IPS-15b (cell line): Measurements from ENCODE around the gene CDCA3.

Experiments
- H3K27me3 ChIP-seq: one replicate; pipeline ENCODE4 v1.6.1; 2013; ENCODE audit warnings: low read length; ENCODE audit not compliant: control insufficient read depth, insufficient read depth
- H3K36me3 ChIP-seq: one replicate; pipeline ENCODE4 v1.6.1; 2013; ENCODE audit warnings: low read length; ENCODE audit not compliant: control insufficient read depth, insufficient read depth
- H3K4me1 ChIP-seq: one replicate; pipeline ENCODE4 v1.6.1; 2013; ENCODE audit warnings: mild to moderate bottlenecking, low read length; ENCODE audit not compliant: control insufficient read depth, insufficient read depth
- H3K4me3 ChIP-seq: one replicate; pipeline ENCODE4 v1.5.1; 2013; ENCODE audit warnings: low read depth, low read length
- H3K9ac ChIP-seq: one replicate; pipeline ENCODE4 v1.6.1; 2013; ENCODE audit warnings: low read depth, mild to moderate bottlenecking, low read length
- H3K9me3 ChIP-seq: one replicate; pipeline ENCODE4 v1.6.1; 2013; ENCODE audit warnings: mild to moderate bottlenecking, low read length; ENCODE audit not compliant: control insufficient read depth, insufficient read depth

CDCA3 gene

GRCh38 chr12:6846316-6846869 is 4.7 kb downstream of the CDCA3 start:
- no peaks in the 10 kb centered on the region for H3K4me1 ChIP-seq
- no peak overlapping the region for H3K4me3 ChIP-seq
- no peak overlapping the region for H3K9ac ChIP-seq
- H3K36me3 ChIP-seq, result peaks cover 50% of the 10 kb centered on the region
- no peaks in the 10 kb centered on the region for H3K27me3 ChIP-seq
- no peaks in the 10 kb centered on the region for H3K9me3 ChIP-seq

- Histone ChIP-seq H3K4me3 (no peak overlapping the region), H3K36me3 (peaks cover 50% of the 10 kb centered on the region), H3K4me1 (no peaks in the 10 kb centered on the region), H3K9ac (no peak overlapping the region), H3K9me3 (no peaks in the 10 kb centered on the region), H3K27me3 (no peaks in the 10 kb centered on the region)
These were observed 5.7 kb downstream of the CDCA3 start for GRCh38 chr12:6845395-6845794.

- H3K27me3 ChIP-seq, result no peaks in the 10 kb centered on the region
- no peaks in the 10 kb centered on the region for H3K4me1 ChIP-seq
- H3K4me3 ChIP-seq, result no peak overlapping the region
- no peak overlapping the region for H3K9ac ChIP-seq
- H3K36me3 ChIP-seq, result peaks cover 59% of the 10 kb centered on the region
- H3K9me3 ChIP-seq, result no peaks in the 10 kb centered on the region
These were observed 7.8 kb downstream of the CDCA3 start for GRCh38 chr12:6843118-6843902.

- H3K4me1 ChIP-seq, result no peaks in the 10 kb centered on the region
- H3K9me3 ChIP-seq, result no peaks in the 10 kb centered on the region
- no peaks in the 10 kb centered on the region for H3K27me3 ChIP-seq
- H3K4me3 ChIP-seq, result no peak overlapping the region
- H3K9ac ChIP-seq, result no peak overlapping the region
- peaks cover 65% of the 10 kb centered on the region for H3K36me3 ChIP-seq
These were observed 9.0 kb downstream of the CDCA3 start for GRCh38 chr12:6842075-6842474.

- H3K4me1 ChIP-seq, result no peaks in the 10 kb centered on the region
These were observed 10.1 kb downstream of the CDCA3 start, which contains the start of gene GNB3 for GRCh38 chr12:6840761-6841515. Gene GNB3, plus strand, starts transcription at chr12:6840925. Its CDS starts 363 bp downstream, at chr12:6841288.

GRCh38 chr12:6840330-6840729 is 10.8 kb downstream of the CDCA3 start:
- Histone ChIP-seq H3K36me3 (peaks cover 56% of the 10 kb centered on the region), H3K9ac (no peak overlapping the region), H3K27me3 (no peaks in the 10 kb centered on the region), H3K9me3 (no peaks in the 10 kb centered on the region), H3K4me1 (no peaks in the 10 kb centered on the region), H3K4me3 (no peak overlapping the region)

More at GRCh38 chr12:6840761-6841515, 10.1 kb downstream of the CDCA3 start, which contains the start of gene GNB3:
- Histone ChIP-seq H3K27me3 (no peaks in the 10 kb centered on the region), H3K9ac (no peak within 1 kb of the TSS), H3K36me3 (peaks cover 62% of the 10 kb centered on the region), H3K4me3 (no peak within 1 kb of the TSS), H3K9me3 (no peaks in the 10 kb centered on the region)

GRCh38 chr12:6839482-6840201 is 11.4 kb downstream of the CDCA3 start:
- H3K9ac ChIP-seq, result no peak overlapping the region
- no peaks in the 10 kb centered on the region for H3K27me3 ChIP-seq
- H3K4me3 ChIP-seq, result no peak overlapping the region
- no peaks in the 10 kb centered on the region for H3K4me1 ChIP-seq
- no peaks in the 10 kb centered on the region for H3K9me3 ChIP-seq
- peaks cover 49% of the 10 kb centered on the region for H3K36me3 ChIP-seq

- no peaks in the 10 kb centered on the region for H3K27me3 ChIP-seq
- peaks cover 45% of the 10 kb centered on the region for H3K36me3 ChIP-seq
- no peaks in the 10 kb centered on the region for H3K9me3 ChIP-seq
- no peak overlapping the region for H3K4me3 ChIP-seq
- no peaks in the 10 kb centered on the region for H3K4me1 ChIP-seq
- H3K9ac ChIP-seq, result no peak overlapping the region
These were observed 12.2 kb downstream of the CDCA3 start for GRCh38 chr12:6838854-6839253.

- Histone ChIP-seq H3K36me3 (peaks cover 39% of the 10 kb centered on the region), H3K9me3 (no peaks in the 10 kb centered on the region), H3K9ac (no peak overlapping the region), H3K4me3 (no peak overlapping the region), H3K4me1 (no peaks in the 10 kb centered on the region), H3K27me3 (no peaks in the 10 kb centered on the region)
These were observed 13.6 kb downstream of the CDCA3 start for GRCh38 chr12:6837370-6838060.

GRCh38 chr12:6836851-6837250 is 14.2 kb downstream of the CDCA3 start:
- Histone ChIP-seq H3K4me3 (no peak overlapping the region), H3K4me1 (no peaks in the 10 kb centered on the region), H3K27me3 (no peaks in the 10 kb centered on the region), H3K9ac (no peak overlapping the region), H3K36me3 (peaks cover 43% of the 10 kb centered on the region), H3K9me3 (no peaks in the 10 kb centered on the region)

GRCh38 chr12:6834873-6835272 is 16.2 kb downstream of the CDCA3 start:
- no peak overlapping the region for H3K9ac ChIP-seq
- H3K36me3 ChIP-seq, result peaks cover 60% of the 10 kb centered on the region
- no peak overlapping the region for H3K4me3 ChIP-seq
- H3K27me3 ChIP-seq, result no peaks in the 10 kb centered on the region
- no peaks in the 10 kb centered on the region for H3K9me3 ChIP-seq
- H3K4me1 ChIP-seq, result no peaks in the 10 kb centered on the region
